Neural cell (in vitro differentiated cells): ENCODE results near the gene RAD51B. TPM values are rescaled to one million over a fixed set of nuclear protein-coding genes. Genes with fewer than 3 reads are reported as not detected.

Experiments
- H2AFZ ChIP-seq: fragments of 200-600, 300-800 bp; sonication (generic), shearing (Covaris generic); 2 replicates; pipeline ENCODE4 v1.6.0; 2014; ENCODE audit warnings: low read depth, mild to moderate bottlenecking, antibody characterized with exemption, low read length, moderate library complexity
- H3F3A ChIP-seq: fragments of 200-600 bp; shearing (Covaris generic); 2 replicates; pipeline ENCODE4 v1.6.1; 2016; ENCODE audit warnings: mild to moderate bottlenecking, moderate library complexity, mixed read lengths, antibody characterized with exemption, low read length; ENCODE audit not compliant: insufficient read depth, poor library complexity, severe bottlenecking
- H3K27ac ChIP-seq: fragments of 200-600, 300-800 bp; sonication (generic), shearing (Covaris generic); 2 replicates; pipeline ENCODE4 v1.5.1; 2014; ENCODE audit warnings: mild to moderate bottlenecking, low read length, moderate library complexity
- H3K27me3 ChIP-seq: fragments of 300-800, 200-600 bp; sonication (generic), shearing (Covaris generic); 2 replicates; pipeline ENCODE4 v1.6.0; 2014; ENCODE audit warnings: mild to moderate bottlenecking, low read depth, low read length, moderate library complexity; ENCODE audit not compliant: insufficient read depth
- H3K36me3 ChIP-seq: fragments of 300-800, 200-600 bp; sonication (generic), shearing (Covaris generic); 2 replicates; pipeline ENCODE4 v1.5.1; 2014; ENCODE audit warnings: mild to moderate bottlenecking, antibody characterized with exemption, low read length, moderate library complexity; ENCODE audit not compliant: insufficient read depth
- H3K4me2 ChIP-seq: fragments of 300-800, 200-600 bp; sonication (generic), shearing (Covaris generic); 2 replicates; pipeline ENCODE4 v1.6.0; 2014; ENCODE audit warnings: mild to moderate bottlenecking, low read length
- H3K4me3 ChIP-seq: fragments of 300-800, 200-600 bp; sonication (generic), shearing (Covaris generic); 2 replicates; pipeline ENCODE4 v1.5.1; 2014; ENCODE audit warnings: mild to moderate bottlenecking, low read length, moderate library complexity
- H3K79me2 ChIP-seq: fragments of 200-600 bp; shearing (Covaris generic); replicated peaks from 2 replicates; pipeline ENCODE4 v1.6.0; 2014; ENCODE audit warnings: mild to moderate bottlenecking, low read length, moderate library complexity; ENCODE audit not compliant: insufficient read depth
- H3K9ac ChIP-seq: fragments of 300-800, 200-600 bp; sonication (generic), shearing (Covaris generic); 2 replicates; pipeline ENCODE4 v1.6.1; 2016; ENCODE audit warnings: mild to moderate bottlenecking, low read length, mixed read lengths
- H3K9me2 ChIP-seq: fragments of 200-600 bp; shearing (Covaris generic); 2 replicates; pipeline ENCODE4 v1.6.1; 2016; ENCODE audit warnings: mild to moderate bottlenecking, low read length, mixed read lengths; ENCODE audit not compliant: insufficient read depth
- H3K9me3 ChIP-seq: fragments of 200-600, 300-800 bp; sonication (generic), shearing (Covaris generic); 2 replicates; pipeline ENCODE4 v1.6.1; 2016; ENCODE audit warnings: mild to moderate bottlenecking, mixed run types, low read length, moderate library complexity, mixed read lengths
- H4K20me1 ChIP-seq: fragments of 200-600 bp; shearing (Covaris generic); 2 replicates; pipeline ENCODE4 v1.6.1; 2016; ENCODE audit warnings: mild to moderate bottlenecking, mixed run types; ENCODE audit not compliant: insufficient read depth
- EP300 ChIP-seq: fragments of 450-650 bp; conservative IDR thresholded peaks from 2 replicates; pipeline ENCODE4 v1.6.1; 2014; ENCODE audit warnings: antibody characterized with exemption, mild to moderate bottlenecking, moderate library complexity; ENCODE audit not compliant: poor library complexity, severe bottlenecking
- EZH2 ChIP-seq: fragments of 200-600, 300-800 bp; shearing (Covaris generic), sonication (generic); IDR thresholded peaks from 2 replicates; pipeline ENCODE4 v1.6.1; 2014; ENCODE audit warnings: antibody characterized with exemption, low read length, borderline replicate concordance, mild to moderate bottlenecking; ENCODE audit not compliant: insufficient read depth, poor library complexity, severe bottlenecking
- MXI1 ChIP-seq: fragments of 450-650 bp; conservative IDR thresholded peaks from 2 replicates; pipeline ENCODE4 v1.6.1; 2014; ENCODE audit warnings: antibody characterized with exemption, mild to moderate bottlenecking; ENCODE audit not compliant: poor library complexity, severe bottlenecking
- POLR2AphosphoS5 ChIP-seq: IDR thresholded peaks from 2 replicates; pipeline ENCODE4 v1.6.1; 2012
- RAD21 ChIP-seq: fragments of 450-650 bp; conservative IDR thresholded peaks from 2 replicates; pipeline ENCODE4 v1.6.1; 2014; ENCODE audit warnings: antibody characterized with exemption, mild to moderate bottlenecking, moderate library complexity
- SMC3 ChIP-seq: fragments of 450-650 bp; conservative IDR thresholded peaks from 2 replicates; pipeline ENCODE4 v1.6.1; 2014; ENCODE audit warnings: antibody characterized with exemption, mild to moderate bottlenecking, moderate library complexity; ENCODE audit not compliant: poor library complexity
- TAF1 ChIP-seq: IDR thresholded peaks from 2 replicates; pipeline ENCODE4 v1.6.1; 2012; ENCODE audit warnings: low read depth
- polyA plus RNA-seq: library from polyadenylated mRNA; depleted of rRNA; stranded (reverse); fragments of >200 nt; gene quantifications from 2 replicates; pipeline ENCODE4 v1.2.3, GENCODE V29; 2014
- TF ChIP-seq, protein P1 (sequence below): IDR thresholded peaks from 2 replicates; pipeline ENCODE4 v1.6.1; 2012; ENCODE audit warnings: borderline replicate concordance
- TF ChIP-seq, protein P2 (sequence below): fragments of 450-650 bp; IDR thresholded peaks from 2 replicates; pipeline ENCODE4 v1.5.1; 2014; ENCODE audit warnings: antibody characterized with exemption, mild to moderate bottlenecking, moderate library complexity; ENCODE audit not compliant: poor library complexity, severe bottlenecking

The RAD51B gene
- polyA plus RNA-seq, 1 donor from 2014 or later = 3.1 TPM

DNA sequence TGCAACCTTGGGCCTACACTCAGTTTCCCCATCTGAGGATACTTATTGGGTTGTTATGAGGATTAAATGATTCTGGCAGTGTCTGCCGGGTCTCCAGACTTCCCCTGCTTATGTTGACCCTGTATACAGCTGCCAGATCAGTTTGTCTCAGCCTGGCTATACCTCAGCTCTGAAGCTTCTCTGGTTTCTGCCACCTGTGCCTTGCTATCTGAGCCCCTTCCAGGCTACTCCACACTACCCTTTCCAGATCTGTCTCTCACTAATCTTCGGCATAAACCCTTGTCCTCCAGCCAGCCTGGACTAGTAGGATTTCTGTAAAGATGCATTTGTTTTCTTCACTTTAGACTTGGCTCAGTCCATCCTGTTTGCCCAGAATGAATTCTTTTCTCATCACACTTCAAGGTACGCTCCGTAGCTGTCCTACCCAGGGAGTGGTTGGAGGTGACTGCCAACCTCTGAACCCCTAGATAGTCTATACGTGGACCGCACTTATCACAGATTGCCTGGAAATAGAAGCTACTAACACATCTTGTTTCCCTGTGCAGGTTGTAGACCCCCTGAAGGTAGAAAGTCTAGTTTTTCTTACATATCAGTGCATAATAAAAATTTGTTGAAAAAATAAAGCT is 422.4 kb downstream of the RAD51B start:
- no peaks in the 10 kb centered on the region for H3K79me2 ChIP-seq
- no peak overlapping the region for H3K9ac ChIP-seq
- no peaks in the 10 kb centered on the region for H3K9me2 ChIP-seq
- H2AFZ ChIP-seq = no peak overlapping the region
- H3K27me3 ChIP-seq = no peaks in the 10 kb centered on the region
- no peaks in the 10 kb centered on the region for H3K36me3 ChIP-seq
- no peaks in the 10 kb centered on the region for H3F3A ChIP-seq
- TF ChIP-seq TAF1 = no peak
- TF ChIP-seq, protein P1, sequence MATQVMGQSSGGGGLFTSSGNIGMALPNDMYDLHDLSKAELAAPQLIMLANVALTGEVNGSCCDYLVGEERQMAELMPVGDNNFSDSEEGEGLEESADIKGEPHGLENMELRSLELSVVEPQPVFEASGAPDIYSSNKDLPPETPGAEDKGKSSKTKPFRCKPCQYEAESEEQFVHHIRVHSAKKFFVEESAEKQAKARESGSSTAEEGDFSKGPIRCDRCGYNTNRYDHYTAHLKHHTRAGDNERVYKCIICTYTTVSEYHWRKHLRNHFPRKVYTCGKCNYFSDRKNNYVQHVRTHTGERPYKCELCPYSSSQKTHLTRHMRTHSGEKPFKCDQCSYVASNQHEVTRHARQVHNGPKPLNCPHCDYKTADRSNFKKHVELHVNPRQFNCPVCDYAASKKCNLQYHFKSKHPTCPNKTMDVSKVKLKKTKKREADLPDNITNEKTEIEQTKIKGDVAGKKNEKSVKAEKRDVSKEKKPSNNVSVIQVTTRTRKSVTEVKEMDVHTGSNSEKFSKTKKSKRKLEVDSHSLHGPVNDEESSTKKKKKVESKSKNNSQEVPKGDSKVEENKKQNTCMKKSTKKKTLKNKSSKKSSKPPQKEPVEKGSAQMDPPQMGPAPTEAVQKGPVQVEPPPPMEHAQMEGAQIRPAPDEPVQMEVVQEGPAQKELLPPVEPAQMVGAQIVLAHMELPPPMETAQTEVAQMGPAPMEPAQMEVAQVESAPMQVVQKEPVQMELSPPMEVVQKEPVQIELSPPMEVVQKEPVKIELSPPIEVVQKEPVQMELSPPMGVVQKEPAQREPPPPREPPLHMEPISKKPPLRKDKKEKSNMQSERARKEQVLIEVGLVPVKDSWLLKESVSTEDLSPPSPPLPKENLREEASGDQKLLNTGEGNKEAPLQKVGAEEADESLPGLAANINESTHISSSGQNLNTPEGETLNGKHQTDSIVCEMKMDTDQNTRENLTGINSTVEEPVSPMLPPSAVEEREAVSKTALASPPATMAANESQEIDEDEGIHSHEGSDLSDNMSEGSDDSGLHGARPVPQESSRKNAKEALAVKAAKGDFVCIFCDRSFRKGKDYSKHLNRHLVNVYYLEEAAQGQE = no peak
- no peak for TF ChIP-seq POLR2AphosphoS5
- no peak overlapping the region for H3K27ac ChIP-seq
- no peak overlapping the region for H3K4me3 ChIP-seq
- H3K4me2 ChIP-seq = no peak overlapping the region
- H3K9me3 ChIP-seq = no peaks in the 10 kb centered on the region
- no peaks in the 10 kb centered on the region for H4K20me1 ChIP-seq

DNA sequence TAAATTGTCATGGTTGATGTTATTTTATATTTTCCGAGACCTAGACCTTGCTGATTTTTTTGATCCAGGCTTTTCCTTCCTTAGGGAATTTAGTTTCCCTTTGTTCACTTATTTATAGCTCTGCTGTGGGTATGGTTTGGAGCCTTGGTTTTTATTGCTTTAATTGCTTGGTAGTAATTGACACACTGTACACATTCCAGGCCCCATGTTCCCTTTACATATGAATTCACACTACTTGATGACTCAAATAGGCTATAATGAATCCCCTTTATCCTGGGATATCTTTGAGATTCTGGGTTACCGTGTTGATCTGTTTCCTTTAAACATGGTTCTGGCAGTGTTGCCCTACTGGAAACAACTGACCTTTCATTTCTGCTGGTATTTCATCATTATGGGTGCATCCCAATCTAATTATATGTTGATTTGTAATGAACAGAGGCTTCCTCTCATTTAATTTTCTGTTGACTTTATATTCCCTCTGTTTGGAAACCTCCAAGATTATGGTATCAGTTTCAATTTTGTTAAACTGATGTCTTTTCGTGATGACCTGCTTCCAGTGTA is 424.0 kb downstream of the RAD51B start:
- H3K4me2 ChIP-seq = no peak overlapping the region
- H3K4me3 ChIP-seq = no peak overlapping the region
- no peak overlapping the region for H3K9ac ChIP-seq
- H2AFZ ChIP-seq = no peak overlapping the region
- no peaks in the 10 kb centered on the region for H4K20me1 ChIP-seq
- TF ChIP-seq, protein P1 = no peak
- TF ChIP-seq, protein P2, sequence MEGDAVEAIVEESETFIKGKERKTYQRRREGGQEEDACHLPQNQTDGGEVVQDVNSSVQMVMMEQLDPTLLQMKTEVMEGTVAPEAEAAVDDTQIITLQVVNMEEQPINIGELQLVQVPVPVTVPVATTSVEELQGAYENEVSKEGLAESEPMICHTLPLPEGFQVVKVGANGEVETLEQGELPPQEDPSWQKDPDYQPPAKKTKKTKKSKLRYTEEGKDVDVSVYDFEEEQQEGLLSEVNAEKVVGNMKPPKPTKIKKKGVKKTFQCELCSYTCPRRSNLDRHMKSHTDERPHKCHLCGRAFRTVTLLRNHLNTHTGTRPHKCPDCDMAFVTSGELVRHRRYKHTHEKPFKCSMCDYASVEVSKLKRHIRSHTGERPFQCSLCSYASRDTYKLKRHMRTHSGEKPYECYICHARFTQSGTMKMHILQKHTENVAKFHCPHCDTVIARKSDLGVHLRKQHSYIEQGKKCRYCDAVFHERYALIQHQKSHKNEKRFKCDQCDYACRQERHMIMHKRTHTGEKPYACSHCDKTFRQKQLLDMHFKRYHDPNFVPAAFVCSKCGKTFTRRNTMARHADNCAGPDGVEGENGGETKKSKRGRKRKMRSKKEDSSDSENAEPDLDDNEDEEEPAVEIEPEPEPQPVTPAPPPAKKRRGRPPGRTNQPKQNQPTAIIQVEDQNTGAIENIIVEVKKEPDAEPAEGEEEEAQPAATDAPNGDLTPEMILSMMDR = no peak
- TF ChIP-seq POLR2AphosphoS5 (no peak), MXI1 (no peak), TAF1 (no peak), EZH2 (no peak), RAD21 (no peak), SMC3 (no peak), EP300 (no peak)
- no peaks in the 10 kb centered on the region for H3F3A ChIP-seq
- no peaks in the 10 kb centered on the region for H3K9me3 ChIP-seq
- no peaks in the 10 kb centered on the region for H3K79me2 ChIP-seq
- H3K9me2 ChIP-seq = no peaks in the 10 kb centered on the region
- no peaks in the 10 kb centered on the region for H3K36me3 ChIP-seq
- H3K27ac ChIP-seq = no peak overlapping the region
- H3K27me3 ChIP-seq = no peaks in the 10 kb centered on the region
